ENCODE measurements around the gene PLEKHG2.

Gene PLEKHG2

GRCh38 chr19:39463403-39463802, 50.9 kb downstream of the PLEKHG2 start:
- DNase-seq: no peak

- no peak for DNase-seq
Measured at GRCh38 chr19:39465956-39466747, 53.7 kb downstream of the PLEKHG2 start.

- DNase-seq: no peak
Measured at GRCh38 chr19:39467941-39468340, 55.5 kb downstream of the PLEKHG2 start.

- DNase-seq: no peak
Measured at GRCh38 chr19:39469036-39469435, 56.6 kb downstream of the PLEKHG2 start.

GRCh38 chr19:39469567-39469966, 57.1 kb downstream of the PLEKHG2 start:
- no peak for DNase-seq

- no peak for DNase-seq
Measured at GRCh38 chr19:39470724-39471339, 58.4 kb downstream of the PLEKHG2 start.

- DNase-seq: no peak
Measured at GRCh38 chr19:39471756-39472536, 59.5 kb downstream of the PLEKHG2 start.

GRCh38 chr19:39472746-39473442, 60.4 kb downstream of the PLEKHG2 start:
- no peak for DNase-seq

GRCh38 chr19:39473443-39473960, 61.0 kb downstream of the PLEKHG2 start:
- DNase-seq: no peak

- no peak for DNase-seq
Measured at GRCh38 chr19:39474139-39474620, 61.7 kb downstream of the PLEKHG2 start.

GRCh38 chr19:39475748-39476147, 63.3 kb downstream of the PLEKHG2 start:
- no peak for DNase-seq
